Psoas muscle (tissue), 8 donors: ENCODE measurements around the gene SLU7. TPM values are rescaled to one million over a fixed set of nuclear protein-coding genes. Genes with fewer than 3 reads are reported as not detected.
A peak's percentile ranks its signal among the peaks of the same experiment; 100 is the strongest.

Experiments used
- ATAC-seq, 4 donors: fragments of 200-7000 bp; cut with Tn5 transposase; one replicate each; pipeline ENCODE4 v1.9.1; 2020; ENCODE audit warnings: moderate library complexity in 3 of 4, mild to moderate bottlenecking in 2 of 4
- DNase-seq, 2 donors: peaks; one replicate each; pipeline ENCODE4 v3.0.0-alpha.2; 2020
- H3K27ac ChIP-seq: fragments of 200-600 bp; one replicate; pipeline ENCODE4 v1.8.0; 2022
- H3K27me3 ChIP-seq, 3 donors: fragments of 200-600 bp in 1 of 3; one replicate each; pipeline versions ENCODE4 v1.6.1 to v1.8.0; 2013 to 2022; ENCODE audit warnings: low read length in 2 of 3, mild to moderate bottlenecking in 2 of 3, moderate library complexity in 1 of 3; ENCODE audit not compliant: insufficient read depth in 3 of 3
- H3K36me3 ChIP-seq, 2 donors: fragments of 200-600 bp in 1 of 2; one replicate each; pipeline versions ENCODE4 v1.6.1 to v1.8.0; 2013 to 2022; ENCODE audit warnings: low read depth in 1 of 2, mild to moderate bottlenecking in 1 of 2, moderate library complexity in 1 of 2; ENCODE audit not compliant: insufficient read depth in 1 of 2
- H3K4me1 ChIP-seq: fragments of 200-600 bp; one replicate; pipeline ENCODE4 v1.8.0; 2022
- H3K4me3 ChIP-seq: fragments of 200-600 bp; one replicate; pipeline ENCODE4 v1.8.0; 2022; ENCODE audit warnings: mild to moderate bottlenecking
- H3K9me3 ChIP-seq: fragments of 200-600 bp; one replicate; pipeline ENCODE4 v1.8.0; 2022
- CTCF ChIP-seq: fragments of 200-600 bp; IDR thresholded peaks from one replicate; pipeline ENCODE4 v1.8.0; 2022; ENCODE audit warnings: antibody characterized with exemption
- WGBS, 3 donors: extraction: QIAGEN DNeasy Blood & Tissue Kit; methylation state at CpG; one replicate each; pipeline versions ENCODE4 v1.1.6 to v1.1.7; 2013; 5-methylcytosine and 5-hydroxymethylcytosine counted together
- intact Hi-C, 2 donors: fragments of 100-400 bp; cut with DNase I; formaldehyde crosslinking; loops; one replicate each; pipeline versions ENCODE4 v1.11.0 to v1.14.2; 2022
- polyA plus RNA-seq, 3 donors: library from polyadenylated mRNA; stranded (reverse); fragments of 200-250 nt; gene quantifications; one replicate each; pipeline ENCODE4 v1.2.3, GENCODE V29; 2013
- total RNA-seq, 4 donors: library from RNA; stranded (reverse); fragmentation: NEBNext Ultra II Directional in 2 of 4; extraction: Animal tissue kit (Norgen Biotek cat#: 25700) in 2 of 4; gene quantifications; one replicate each; pipeline versions ENCODE4 v1.2.1 to v1.2.4, GENCODE V29; 2021 to 2023
- donor health status: healthy with polysubstance abuse.
- donor health status: DM: no; HTN: no; CAD: no; lungs with moderate emphysema.
- donor health status: Bipolar disorder and iron deficiency.
- donor health status: healthy.
- donor health status: DM: yes; HTN: yes; CAD: no.
- donor health status: DM: no; HTN: no; CAD: no.
- donor health status: DM: no; HTN: no; CAD: no.
- donor health status: DM: yes; HTN: yes; CAD: no.

SLU7 gene
- total and polyA plus RNA-seq, 7 donors: 18.3 to 76.0 (median 55.8) TPM

DNA sequence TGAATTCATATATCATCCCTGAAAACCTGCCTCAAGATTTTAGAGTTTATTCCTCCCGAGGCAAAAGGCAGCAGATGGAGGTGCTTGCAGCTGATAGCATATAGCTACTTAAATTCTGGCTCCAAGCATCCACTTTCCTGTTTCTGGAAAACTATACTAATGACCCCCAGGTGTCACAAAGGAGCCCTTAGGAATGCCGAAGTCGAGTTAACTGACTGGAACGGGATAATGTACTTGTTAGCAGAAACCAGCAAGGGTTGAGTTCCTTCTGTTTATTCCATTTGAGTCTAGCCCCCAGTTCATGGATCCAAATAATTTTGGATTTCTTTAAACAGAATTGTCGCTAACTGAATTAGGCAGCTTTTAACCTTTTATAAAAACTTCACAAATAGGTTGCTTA is 47.2 kb upstream of the SLU7 start:
- ATAC-seq (no peak), DNase-seq (no peak)
- peaks cover 0 to 2% (median 0%) of the 10 kb centered on the region in 3 donors for H3K27me3 ChIP-seq
- H3K36me3 ChIP-seq: no peaks in the 10 kb centered on the region
- no peaks in the 10 kb centered on the region for H3K9me3 ChIP-seq
- intact Hi-C loops: no loop called here
- TF ChIP-seq CTCF: no peak
- peaks cover 9% of the 10 kb centered on the region for H3K4me1 ChIP-seq
- H3K27ac ChIP-seq: no peak overlapping the region
- no peak overlapping the region for H3K4me3 ChIP-seq
- WGBS, 3 donors: 45 to 55% (median 49%) methylated on average over 5 of the region's 5 CpGs

DNA sequence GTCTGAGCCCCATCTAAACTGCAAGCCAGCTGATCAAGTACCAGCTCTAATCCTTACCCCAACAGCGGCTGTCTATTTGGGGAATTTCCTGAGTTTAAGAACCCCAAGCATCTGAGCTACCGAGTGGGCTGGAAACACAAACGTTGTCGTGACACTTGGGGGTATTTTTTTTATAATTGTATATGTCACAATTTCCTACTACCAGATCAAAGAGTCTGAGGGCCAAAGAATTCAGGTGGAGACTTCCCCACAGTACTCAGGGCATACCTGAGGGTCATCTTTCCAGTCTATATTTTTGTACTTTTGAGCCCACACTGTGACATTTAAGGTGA is 45.6 kb upstream of the SLU7 start:
- TF ChIP-seq CTCF: no peak
- H3K36me3 ChIP-seq: no peaks in the 10 kb centered on the region
- 52 to 57% (median 55%) methylated on average over 4 of the region's 4 CpGs for WGBS, 3 donors
- ATAC-seq: no peak
- no peak overlapping the region for H3K4me3 ChIP-seq
- no peaks in the 10 kb centered on the region for H3K9me3 ChIP-seq
- peaks cover 4% of the 10 kb centered on the region for H3K4me1 ChIP-seq
- no peak overlapping the region for H3K27ac ChIP-seq
- no peak for DNase-seq
- intact Hi-C loops: no loop called here
- peaks cover 0 to 2% (median 0%) of the 10 kb centered on the region in 3 donors for H3K27me3 ChIP-seq

- Histone ChIP-seq H3K36me3 (no peaks in the 10 kb centered on the region), H3K27ac (no peak overlapping the region), H3K4me3 (no peak overlapping the region), H3K4me1 (peaks cover 4% of the 10 kb centered on the region), H3K27me3 (peaks cover 0 to 4% (median 2%) of the 10 kb centered on the region in 3 donors), H3K9me3 (no peaks in the 10 kb centered on the region)
- ATAC-seq (peak in 3 of 4 donors; percentile 50 to 57 (median 53)), DNase-seq (no peak)
- TF ChIP-seq CTCF: no peak
- intact Hi-C loops: no loop called here
- 48 to 53% (median 52%) methylated on average over 7 of the region's 7 CpGs for WGBS, 3 donors
These were observed 45.0 kb upstream of the SLU7 start for GRCh38 chr5:160463740-160464465.

- TF ChIP-seq CTCF: no peak
- intact Hi-C loops: no loop called here
- Histone ChIP-seq H3K27ac (no peak overlapping the region), H3K9me3 (no peaks in the 10 kb centered on the region), H3K27me3 (peaks cover 0 to 4% (median 2%) of the 10 kb centered on the region in 3 donors), H3K36me3 (no peaks in the 10 kb centered on the region), H3K4me1 (peaks cover 4% of the 10 kb centered on the region), H3K4me3 (no peak overlapping the region)
- 85 to 90% (median 89%) methylated on average over 4 of the region's 4 CpGs for WGBS, 3 donors
- DNase-seq: no peak
- no peak for ATAC-seq
These were observed 44.3 kb upstream of the SLU7 start for GRCh38 chr5:160463227-160463626.

DNA sequence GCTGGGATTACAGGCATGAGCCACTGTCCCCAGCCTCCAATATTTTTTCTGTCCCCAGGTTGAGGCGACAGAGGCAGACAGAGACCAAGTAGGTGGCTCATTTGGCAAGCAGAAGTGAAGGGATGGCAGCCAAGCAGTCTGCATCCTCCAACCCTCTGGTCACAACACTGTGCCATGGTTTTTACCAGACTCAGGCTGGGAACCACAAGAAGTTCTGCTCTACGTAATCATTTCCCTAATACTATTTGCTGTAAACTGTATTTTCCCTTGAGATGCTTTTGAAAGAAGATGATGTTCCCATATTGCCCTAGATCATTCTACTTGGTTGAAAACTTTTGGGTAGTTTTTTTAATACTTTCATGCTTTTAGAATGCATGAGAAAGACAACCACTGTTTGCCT is 43.3 kb upstream of the SLU7 start:
- Histone ChIP-seq H3K4me1 (peaks cover 2% of the 10 kb centered on the region), H3K9me3 (no peaks in the 10 kb centered on the region), H3K27me3 (peaks cover 0 to 4% (median 0%) of the 10 kb centered on the region in 3 donors), H3K27ac (no peak overlapping the region), H3K4me3 (no peak overlapping the region), H3K36me3 (no peaks in the 10 kb centered on the region)
- no peak for DNase-seq
- TF ChIP-seq CTCF: no peak
- 42 to 64% (median 49%) methylated on average over 2 of the region's 2 CpGs for WGBS, 3 donors
- ATAC-seq: no peak
- intact Hi-C loops: no loop called here
